Loucy (cell line): ENCODE measurements around the gene YIPF5.

Experiments
- H2AFZ ChIP-seq: fragments of 200-600 bp; sonication (generic); 2 replicates; pipeline ENCODE4 v1.6.0; 2016; ENCODE audit warnings: antibody characterized with exemption, mild to moderate bottlenecking, low read length, moderate library complexity
- H3F3A ChIP-seq: fragments of 200-600 bp; 2 replicates; pipeline ENCODE4 v1.6.0; 2016; ENCODE audit warnings: antibody characterized with exemption, low read depth, mild to moderate bottlenecking
- H3K27me3 ChIP-seq: fragments of 200-600 bp; sonication (generic); 2 replicates; pipeline ENCODE4 v1.6.1; 2014; ENCODE audit warnings: low read length, mild to moderate bottlenecking; ENCODE audit not compliant: insufficient read depth, poor library complexity, severe bottlenecking
- H3K36me3 ChIP-seq: fragments of 200-600 bp; sonication (generic); 2 replicates; pipeline ENCODE4 v1.6.1; 2016; ENCODE audit warnings: low read length; ENCODE audit not compliant: insufficient read depth
- H3K4me1 ChIP-seq: fragments of 200-600 bp; sonication (generic); 2 replicates; pipeline ENCODE4 v1.5.1; 2014; ENCODE audit warnings: low read length, mild to moderate bottlenecking; ENCODE audit not compliant: insufficient read depth, poor library complexity, severe bottlenecking
- H3K4me2 ChIP-seq: fragments of 200-600 bp; sonication (generic); 2 replicates; pipeline ENCODE4 v1.6.0; 2014; ENCODE audit warnings: antibody characterized with exemption, low read length, low read depth, mild to moderate bottlenecking; ENCODE audit not compliant: poor library complexity, severe bottlenecking
- H3K4me3 ChIP-seq: fragments of 200-600 bp; sonication (generic); 2 replicates; pipeline ENCODE4 v1.5.1; 2014; ENCODE audit warnings: low read length, mild to moderate bottlenecking, mixed read lengths; ENCODE audit not compliant: poor library complexity, severe bottlenecking
- H3K79me2 ChIP-seq: fragments of 200-600 bp; sonication (generic); 2 replicates; pipeline ENCODE4 v1.6.1; 2014; ENCODE audit warnings: low read length; ENCODE audit not compliant: insufficient read depth
- H3K9ac ChIP-seq: fragments of 200-600 bp; sonication (generic); 2 replicates; pipeline ENCODE4 v1.6.0; 2014; ENCODE audit warnings: mild to moderate bottlenecking, low read depth, low read length, moderate library complexity; ENCODE audit not compliant: poor library complexity, severe bottlenecking
- H3K9me2 ChIP-seq: fragments of 200-600 bp; sonication (generic); replicated peaks from 2 replicates; pipeline ENCODE4 v1.6.1; 2016; ENCODE audit warnings: low read depth, low read length, mixed read lengths
- H3K9me3 ChIP-seq: fragments of 200-600 bp; sonication (generic); 2 replicates; pipeline ENCODE4 v1.6.1; 2014; ENCODE audit warnings: mild to moderate bottlenecking, antibody characterized with exemption, low read length, low read depth; ENCODE audit not compliant: insufficient read depth
- H4K20me1 ChIP-seq: fragments of 200-600 bp; sonication (generic); 2 replicates; pipeline ENCODE4 v1.6.0; 2014; ENCODE audit warnings: antibody characterized with exemption, low read length, mild to moderate bottlenecking; ENCODE audit not compliant: insufficient read depth, poor library complexity, severe bottlenecking
- EZH2phosphoT487 ChIP-seq: fragments of 200-600 bp; IDR thresholded peaks from 2 replicates; pipeline ENCODE4 v1.6.1; 2018; ENCODE audit warnings: antibody characterized with exemption, mild to moderate bottlenecking, moderate library complexity, borderline replicate concordance
- TF ChIP-seq, protein P1 (sequence below): fragments of 200-600 bp; sonication (generic); conservative IDR thresholded peaks from 2 replicates; pipeline ENCODE4 v1.5.1; 2014; ENCODE audit warnings: mild to moderate bottlenecking, antibody characterized with exemption, low read length

The YIPF5 gene

DNA sequence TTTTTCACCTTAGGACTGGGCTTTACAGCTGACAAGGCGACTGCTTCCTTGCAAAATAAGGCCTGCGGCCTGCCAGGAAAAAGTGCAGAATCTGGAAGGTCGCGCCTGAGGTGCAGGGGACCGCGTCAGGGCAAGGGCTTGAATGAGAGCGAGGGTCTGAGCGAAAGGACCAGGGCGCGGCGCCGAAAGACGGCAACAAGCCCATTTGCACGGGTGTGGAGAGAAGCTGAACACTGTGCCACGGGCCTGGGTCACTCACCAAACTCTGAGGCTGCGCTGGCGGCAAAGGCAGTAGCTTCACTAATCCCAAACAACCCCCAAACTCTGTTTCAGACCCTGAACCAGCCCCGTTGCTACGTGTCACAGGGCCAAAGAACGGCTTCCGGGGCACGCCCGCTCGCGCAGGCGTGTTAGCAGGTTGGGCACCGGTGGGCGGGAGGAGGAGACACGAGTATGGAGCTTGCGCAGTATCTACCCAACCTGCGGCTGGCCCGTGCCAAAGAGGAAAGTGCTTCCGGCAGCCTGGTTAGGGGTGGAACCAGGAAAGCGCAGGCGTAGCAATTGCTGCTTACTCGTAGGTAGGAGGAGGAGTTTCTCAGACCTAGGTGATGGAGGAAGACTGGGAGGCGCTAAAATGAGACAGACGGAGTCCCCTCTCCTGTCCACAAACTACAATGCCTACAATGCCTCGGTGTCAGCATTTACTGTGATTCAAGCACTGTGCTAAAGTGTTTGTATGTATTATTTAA lies at the start of gene YIPF5, which contains the start of gene KCTD16:
TSS of gene YIPF5 (minus strand) at position 384 of the 749 bp plus-strand sequence. CDS start 704 bp downstream, outside the sequence.
TSS of gene KCTD16 (plus strand) at position 598 of the 749 bp plus-strand sequence.
- peak within 1 kb of the TSS; percentile 87 for H3K4me3 ChIP-seq
- no peaks in the 10 kb centered on the region for H3K9me2 ChIP-seq
- H3K4me2 ChIP-seq = peak within 1 kb of the TSS; percentile 95
- peaks cover 38% of the 10 kb centered on the region for H3K79me2 ChIP-seq
- H3K9me3 ChIP-seq = no peaks in the 10 kb centered on the region
- no peaks in the 10 kb centered on the region for H3F3A ChIP-seq
- H3K36me3 ChIP-seq = no peaks in the 10 kb centered on the region
- H3K9ac ChIP-seq = peak within 1 kb of the TSS; percentile 81
- H3K4me1 ChIP-seq = peaks cover 45% of the 10 kb centered on the region
- H2AFZ ChIP-seq = peak within 1 kb of the TSS; percentile 90
- TF ChIP-seq, protein P1, sequence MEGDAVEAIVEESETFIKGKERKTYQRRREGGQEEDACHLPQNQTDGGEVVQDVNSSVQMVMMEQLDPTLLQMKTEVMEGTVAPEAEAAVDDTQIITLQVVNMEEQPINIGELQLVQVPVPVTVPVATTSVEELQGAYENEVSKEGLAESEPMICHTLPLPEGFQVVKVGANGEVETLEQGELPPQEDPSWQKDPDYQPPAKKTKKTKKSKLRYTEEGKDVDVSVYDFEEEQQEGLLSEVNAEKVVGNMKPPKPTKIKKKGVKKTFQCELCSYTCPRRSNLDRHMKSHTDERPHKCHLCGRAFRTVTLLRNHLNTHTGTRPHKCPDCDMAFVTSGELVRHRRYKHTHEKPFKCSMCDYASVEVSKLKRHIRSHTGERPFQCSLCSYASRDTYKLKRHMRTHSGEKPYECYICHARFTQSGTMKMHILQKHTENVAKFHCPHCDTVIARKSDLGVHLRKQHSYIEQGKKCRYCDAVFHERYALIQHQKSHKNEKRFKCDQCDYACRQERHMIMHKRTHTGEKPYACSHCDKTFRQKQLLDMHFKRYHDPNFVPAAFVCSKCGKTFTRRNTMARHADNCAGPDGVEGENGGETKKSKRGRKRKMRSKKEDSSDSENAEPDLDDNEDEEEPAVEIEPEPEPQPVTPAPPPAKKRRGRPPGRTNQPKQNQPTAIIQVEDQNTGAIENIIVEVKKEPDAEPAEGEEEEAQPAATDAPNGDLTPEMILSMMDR = no peak
- no peak for TF ChIP-seq EZH2phosphoT487
- peaks cover 26% of the 10 kb centered on the region for H4K20me1 ChIP-seq
- no peaks in the 10 kb centered on the region for H3K27me3 ChIP-seq

DNA sequence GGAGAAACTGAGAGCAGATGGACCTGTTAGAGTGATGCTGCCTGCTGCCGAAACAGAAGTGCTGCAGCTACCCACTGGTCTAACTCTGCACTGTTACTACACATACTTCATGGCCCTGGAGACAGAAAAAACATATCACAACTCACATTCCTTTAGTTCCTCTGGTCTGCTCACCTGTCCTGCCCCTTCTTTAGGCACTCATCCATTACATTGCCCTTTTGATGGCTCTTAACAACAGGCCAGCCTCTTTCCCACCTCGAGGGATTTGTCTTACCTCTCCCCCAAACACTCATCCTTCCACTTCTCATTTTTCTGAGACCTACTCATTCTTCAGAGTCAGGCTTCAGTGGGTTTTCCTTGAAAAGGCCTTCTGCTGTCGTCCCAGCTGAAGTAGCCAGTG lies 49.4 kb upstream of the YIPF5 start:
- Histone ChIP-seq H2AFZ (no peak overlapping the region), H3K9ac (no peak overlapping the region), H3K4me1 (no peaks in the 10 kb centered on the region), H4K20me1 (no peaks in the 10 kb centered on the region), H3K9me2 (no peaks in the 10 kb centered on the region), H3K27me3 (no peaks in the 10 kb centered on the region), H3K36me3 (no peaks in the 10 kb centered on the region), H3K4me2 (no peak overlapping the region), H3K79me2 (no peaks in the 10 kb centered on the region), H3K4me3 (no peak overlapping the region), H3K9me3 (no peaks in the 10 kb centered on the region), H3F3A (no peaks in the 10 kb centered on the region)
- TF ChIP-seq, protein P1 = no peak
- no peak for TF ChIP-seq EZH2phosphoT487

DNA sequence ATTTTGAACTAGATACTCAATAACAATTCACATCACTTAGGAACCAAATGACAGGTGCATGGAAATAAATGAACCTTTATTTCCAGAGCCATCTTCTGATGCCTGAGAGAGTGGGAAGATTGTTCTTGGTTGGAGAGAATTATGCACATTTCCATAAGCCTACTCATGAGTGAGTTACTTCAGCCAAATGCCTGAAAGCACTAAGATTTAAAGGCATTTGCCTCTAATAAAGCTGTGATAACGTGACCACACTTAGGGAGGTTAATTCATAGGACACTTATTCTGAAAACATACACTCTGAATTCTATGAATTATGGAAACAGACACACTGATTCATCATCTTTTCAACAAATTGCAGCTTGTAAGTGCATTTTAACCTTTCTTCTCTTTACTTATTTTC lies 40.2 kb upstream of the YIPF5 start:
- Histone ChIP-seq H3K36me3 (no peaks in the 10 kb centered on the region), H3K9me3 (no peaks in the 10 kb centered on the region), H3K79me2 (no peaks in the 10 kb centered on the region), H3K27me3 (no peaks in the 10 kb centered on the region), H3K4me2 (no peak overlapping the region), H4K20me1 (no peaks in the 10 kb centered on the region), H3K4me1 (peaks cover 6% of the 10 kb centered on the region), H3K9me2 (no peaks in the 10 kb centered on the region), H2AFZ (no peak overlapping the region), H3K9ac (no peak overlapping the region), H3F3A (no peaks in the 10 kb centered on the region), H3K4me3 (no peak overlapping the region)
- TF ChIP-seq, protein P1 = no peak
- no peak for TF ChIP-seq EZH2phosphoT487
